GM18907 (cell line): ENCODE data around the gene PRDM16.
"Not testable (repeated sequence)": the region's sequence is repeated elsewhere in the genome, so short reads cannot be mapped to it uniquely, and the experiment has no call there.

Experiments used
- ATAC-seq: cut with Tn5 transposase; IDR thresholded peaks from one replicate; pipeline ENCODE4 v1.9.1; 2021; ENCODE audit warnings: mild to moderate bottlenecking, moderate library complexity; ENCODE audit not compliant: unreplicated experiment

PRDM16 gene

DNA sequence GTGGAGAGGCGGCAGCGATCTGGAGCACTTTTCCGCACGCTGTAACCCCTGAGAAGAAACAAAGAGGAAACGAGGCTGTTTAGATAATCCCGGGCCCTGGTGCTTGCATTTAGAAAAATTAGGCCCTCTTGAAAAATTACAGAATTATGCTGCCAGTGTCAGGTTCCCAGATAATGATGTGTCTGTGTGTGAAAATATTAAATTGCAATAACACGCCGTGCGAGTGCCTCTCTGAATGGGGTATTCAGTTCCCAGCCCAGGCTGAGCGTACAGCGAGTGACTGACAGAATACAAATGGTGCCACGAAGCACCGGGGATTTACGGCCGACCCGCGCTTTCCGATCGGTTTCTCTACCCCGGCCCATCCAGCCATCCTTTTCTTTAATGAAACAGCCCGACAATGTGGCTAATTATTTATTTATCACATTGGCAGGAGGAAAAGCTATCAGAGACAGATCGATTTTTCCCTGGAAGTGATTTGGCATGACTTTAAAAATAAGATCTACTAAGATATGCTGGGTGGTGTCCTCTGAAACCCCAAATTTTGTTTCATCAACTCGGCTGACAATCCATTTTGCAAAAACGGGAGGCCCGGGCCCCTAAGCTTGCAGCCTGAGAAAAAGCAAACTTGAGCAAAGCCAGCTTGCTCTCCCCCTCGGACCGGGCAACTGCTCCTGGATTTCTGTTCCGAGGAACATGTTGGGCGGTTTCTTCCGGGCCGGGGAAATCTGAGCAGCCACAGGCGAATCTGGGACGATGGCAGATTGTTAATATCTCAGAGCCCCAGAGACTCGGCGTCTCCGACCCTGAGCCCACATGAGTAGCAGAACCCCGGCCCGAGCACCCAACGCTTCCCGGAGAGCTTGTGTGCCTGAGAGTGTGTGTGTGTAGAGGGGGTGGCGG is 11.3 kb downstream of the PRDM16 start:
- ATAC-seq, result no peak

DNA sequence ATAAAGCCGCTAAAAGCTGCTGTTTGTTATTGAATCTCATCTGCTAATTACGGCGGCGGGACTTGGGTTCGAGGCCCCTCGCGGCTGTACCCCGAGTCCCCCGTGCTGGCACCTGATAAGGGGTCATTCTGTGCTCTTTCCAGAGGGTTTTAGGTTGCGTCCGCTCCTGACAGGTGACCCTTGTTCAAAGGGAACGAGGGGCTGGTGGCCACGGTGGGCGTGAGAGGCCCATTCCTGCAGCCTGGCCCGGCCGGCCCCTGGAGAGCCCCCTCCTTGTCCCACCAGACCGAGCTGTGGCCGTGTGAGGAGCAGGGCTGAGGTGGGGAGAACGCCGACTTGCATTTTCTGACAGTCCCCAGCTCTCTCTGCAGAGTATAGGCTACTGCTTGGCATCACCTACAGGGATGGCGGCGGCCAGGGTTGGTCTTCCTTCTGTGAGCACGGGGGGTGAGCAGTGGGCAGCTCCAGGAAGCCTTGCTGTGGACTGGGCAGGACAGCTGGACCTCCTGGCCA is 12.2 kb downstream of the PRDM16 start:
- no peak for ATAC-seq

DNA sequence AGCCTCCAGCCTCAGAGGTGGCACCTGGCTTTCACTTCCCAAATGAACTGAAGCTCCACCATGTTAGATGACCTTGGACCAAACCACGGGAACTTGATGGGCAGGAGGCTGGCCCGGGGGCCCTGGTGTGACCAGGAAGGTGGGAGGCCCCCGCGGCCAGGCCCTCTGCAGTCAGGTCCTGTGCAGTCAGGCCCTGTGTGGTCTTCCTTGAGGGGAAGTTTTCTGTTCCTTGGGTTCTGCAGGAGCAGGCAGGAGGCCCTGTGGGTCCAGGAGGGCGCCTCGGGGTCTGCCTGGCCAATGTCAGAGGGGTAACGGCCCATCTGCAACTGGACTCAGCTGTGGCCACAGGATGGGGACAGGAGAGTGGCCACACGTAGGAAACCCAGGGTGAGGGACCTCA is 13.0 kb downstream of the PRDM16 start:
- ATAC-seq, result no peak

DNA sequence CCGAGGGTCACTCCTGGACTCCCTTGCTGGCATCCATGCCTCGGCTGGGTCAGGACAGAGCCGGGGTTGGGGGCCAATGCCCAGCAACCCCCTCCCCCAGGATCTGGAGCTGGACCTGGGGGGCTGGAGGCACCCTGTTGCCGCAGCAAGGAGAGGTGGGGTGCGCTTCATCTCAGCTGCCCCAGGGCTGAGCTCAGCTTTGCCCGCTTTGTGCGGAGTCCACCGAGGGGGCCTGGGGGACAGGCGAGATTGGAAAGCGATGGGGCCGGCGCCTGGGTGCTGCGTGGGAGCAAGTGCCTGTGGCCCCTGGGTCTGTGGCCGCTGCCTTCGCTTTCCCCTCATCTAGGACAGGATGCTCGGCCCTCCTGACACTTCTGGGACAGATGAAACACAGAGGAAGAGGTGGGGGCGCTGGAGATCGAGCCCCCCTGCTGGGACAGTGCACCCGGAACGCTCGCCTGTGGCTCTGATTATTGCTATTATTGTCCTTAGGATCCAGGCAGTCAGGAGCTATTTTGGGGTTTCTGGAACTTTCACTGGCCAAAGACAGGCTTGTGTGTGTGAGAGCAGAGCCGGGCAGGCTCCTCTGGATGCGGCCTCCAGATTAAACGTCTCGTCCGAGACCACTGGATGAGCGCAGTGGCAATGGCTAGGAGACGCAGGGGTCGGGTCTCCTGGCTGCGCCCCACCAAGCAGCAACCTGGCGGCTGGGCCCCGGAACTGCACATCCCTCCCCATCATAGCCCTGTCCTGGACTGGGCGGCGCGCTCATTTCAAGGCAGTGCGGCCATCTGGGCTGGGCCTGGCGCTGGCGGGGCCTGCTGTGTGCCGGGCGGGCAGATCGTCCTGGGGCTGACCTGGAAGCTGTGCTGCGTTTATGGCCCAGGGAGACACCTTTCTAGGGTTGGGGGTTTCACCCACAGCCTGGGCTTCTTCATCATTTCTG is 13.8 kb downstream of the PRDM16 start:
- ATAC-seq, result no peak

DNA sequence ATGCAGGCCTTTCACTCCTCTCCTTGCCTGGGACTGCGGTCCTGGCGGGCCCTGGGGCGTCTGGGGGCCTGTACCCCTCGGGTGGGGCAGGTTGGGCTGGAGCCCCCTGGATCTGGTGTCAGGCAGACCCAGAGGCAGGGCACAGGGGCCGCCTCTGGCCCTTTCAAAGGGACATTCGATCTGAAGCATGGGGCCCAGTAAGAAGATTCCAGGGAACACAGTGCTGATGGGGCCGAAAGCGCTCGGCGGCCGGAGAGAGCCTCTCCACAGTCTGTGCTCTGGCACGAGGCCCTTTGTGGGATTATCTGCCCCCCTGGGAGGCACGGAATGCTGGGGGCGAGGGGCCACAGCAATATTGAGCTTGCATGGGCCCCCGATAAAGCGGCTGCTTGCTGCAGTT is 15.2 kb downstream of the PRDM16 start:
- ATAC-seq, result no peak

DNA sequence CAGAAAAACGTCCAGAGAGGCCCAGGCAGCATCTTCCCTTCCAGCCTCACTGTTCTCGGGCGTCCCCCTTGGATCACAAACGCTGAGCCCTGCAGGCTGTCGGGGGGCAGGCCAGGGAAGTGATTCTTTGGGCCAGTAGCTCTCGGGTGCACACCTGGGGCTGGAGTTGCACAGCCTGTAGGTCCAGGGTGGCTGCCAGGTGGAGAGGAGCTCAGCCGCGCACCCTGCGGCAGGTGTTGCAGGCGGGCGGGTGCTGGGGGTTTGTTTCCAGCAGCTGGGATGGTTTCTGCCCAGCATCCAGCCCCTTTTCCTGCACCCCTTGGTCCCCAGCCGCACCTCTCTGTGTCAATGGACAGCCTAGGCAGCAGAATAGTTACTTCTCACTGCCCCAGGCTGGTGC is 15.7 kb downstream of the PRDM16 start:
- ATAC-seq, result no peak

DNA sequence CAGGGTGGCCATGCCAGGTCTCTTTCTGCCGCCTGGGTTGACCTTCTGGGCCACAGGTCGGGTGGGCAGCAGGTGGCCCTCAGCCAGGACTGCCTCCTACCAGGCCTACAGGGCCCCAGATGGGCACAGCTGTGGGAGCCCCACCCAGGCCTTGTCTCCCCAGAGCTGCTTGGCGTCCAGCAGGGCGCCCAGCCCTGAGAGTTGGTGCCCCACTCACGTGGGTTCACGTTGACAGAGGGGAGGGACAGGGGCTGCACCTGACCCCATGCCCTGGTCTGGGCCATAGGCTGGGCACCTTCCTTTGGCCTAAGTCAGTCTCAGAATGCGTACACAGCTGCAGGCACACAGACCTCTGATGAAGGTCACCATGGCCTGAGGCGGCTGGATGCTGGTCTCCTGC is 16.7 kb downstream of the PRDM16 start:
- ATAC-seq, result no peak

DNA sequence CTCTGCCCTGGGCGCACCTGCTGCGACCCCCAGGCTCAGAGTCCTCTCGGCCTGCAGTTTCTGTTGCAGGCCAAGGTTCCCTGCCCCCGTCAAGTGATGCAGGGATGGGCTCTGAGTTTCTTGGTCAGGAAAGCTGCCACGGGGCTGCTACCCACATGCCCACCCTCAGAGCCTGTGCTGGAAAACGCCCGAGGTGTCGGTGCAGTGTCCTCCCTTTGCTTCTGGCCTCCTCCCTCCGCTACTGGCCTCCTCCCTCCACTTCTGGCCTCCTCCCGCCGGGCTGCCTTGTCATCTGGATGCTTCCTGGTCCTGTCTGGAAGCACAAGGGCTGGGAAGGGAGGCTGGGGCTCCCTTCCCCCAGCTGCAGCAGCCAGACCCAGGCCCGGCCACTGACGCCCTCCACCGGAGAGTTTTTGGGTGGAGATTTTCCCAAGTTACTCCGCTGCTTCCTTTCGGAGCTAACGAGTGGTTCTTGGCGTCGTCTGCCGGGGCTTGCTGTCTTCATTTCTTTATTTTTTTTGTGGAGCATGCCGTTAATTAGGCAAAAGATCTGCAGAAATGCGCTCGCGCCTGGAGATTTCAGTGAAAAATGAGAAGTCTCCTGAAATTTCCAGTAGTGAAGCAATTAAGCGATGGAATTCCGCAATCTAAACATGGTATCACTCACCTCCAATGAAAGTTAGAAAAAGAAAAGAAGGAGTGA is 17.4 kb downstream of the PRDM16 start:
- no peak for ATAC-seq

DNA sequence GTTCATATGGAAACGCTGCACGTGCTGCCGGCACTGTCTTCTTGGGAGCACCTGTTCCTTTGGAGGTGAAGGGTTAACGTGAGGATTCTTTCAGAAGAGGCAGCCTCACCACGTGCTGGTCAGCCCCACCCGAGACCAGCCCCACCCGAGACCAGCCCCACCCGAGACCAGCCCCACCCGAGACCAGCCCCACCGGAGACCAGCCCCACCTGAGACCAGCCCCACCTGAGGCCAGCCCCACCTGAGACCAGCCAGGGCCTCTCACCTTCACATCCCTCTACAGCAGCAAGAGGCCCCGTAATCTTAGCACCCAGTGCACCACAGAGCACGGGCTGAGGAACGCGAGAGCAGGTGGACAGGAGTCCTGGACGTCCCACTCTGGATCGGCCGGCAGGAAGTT is 18.0 kb downstream of the PRDM16 start:
- no peak for ATAC-seq

DNA sequence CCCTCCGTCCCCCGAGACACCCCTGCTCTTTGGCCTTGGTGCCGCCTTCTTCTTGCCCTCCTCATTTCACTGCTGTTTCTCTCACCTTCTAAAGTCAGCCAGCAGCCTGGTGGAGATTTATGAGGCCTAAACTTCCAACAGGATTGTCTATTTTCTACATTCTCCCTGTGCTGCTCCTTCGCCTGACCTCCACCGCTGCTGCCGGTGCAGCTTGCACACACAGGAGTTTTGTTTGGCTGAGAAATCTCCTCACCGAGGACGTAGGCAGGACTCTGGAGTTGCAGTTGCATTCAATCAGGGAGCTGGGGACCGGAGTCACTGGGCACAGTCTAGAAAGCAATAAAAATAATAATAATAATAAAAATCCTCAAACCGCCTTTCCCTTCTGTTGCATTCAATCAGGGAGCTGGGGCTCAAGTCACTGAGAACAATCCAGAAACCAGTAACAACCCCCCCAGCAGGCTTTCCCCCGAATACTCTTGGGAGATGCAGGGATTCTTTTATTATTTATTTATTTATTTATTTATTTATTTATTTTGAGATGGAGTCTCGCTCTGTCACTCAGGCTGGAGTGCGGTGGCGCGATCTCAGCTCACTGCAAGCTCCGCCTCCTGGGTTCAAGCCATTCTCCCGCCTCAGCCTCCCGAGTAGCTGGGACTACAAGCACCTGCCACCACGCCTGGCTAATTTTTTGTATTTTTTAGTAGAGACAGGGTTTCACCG is 19.1 kb downstream of the PRDM16 start:
- ATAC-seq, result not testable (repeated sequence)

DNA sequence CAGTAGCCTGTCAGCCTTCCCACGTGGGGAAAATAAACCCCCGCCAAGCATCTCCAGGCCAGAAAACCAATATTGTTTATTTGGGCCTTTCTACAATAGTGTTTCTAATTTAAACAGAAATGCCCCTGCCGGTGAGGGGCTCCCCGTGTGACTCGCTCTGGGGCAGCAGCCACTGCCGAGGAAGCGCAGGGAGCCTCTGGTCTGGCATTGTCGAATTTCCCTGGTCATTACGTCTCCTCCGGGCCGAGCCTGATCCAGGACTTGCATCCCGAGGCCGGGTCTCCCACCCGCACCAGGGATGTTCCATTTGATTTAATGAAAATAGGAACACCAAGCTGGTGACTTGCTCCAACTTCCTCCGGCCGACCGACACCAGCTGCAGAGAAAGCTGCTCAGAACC is 20.5 kb downstream of the PRDM16 start:
- ATAC-seq, result no peak

DNA sequence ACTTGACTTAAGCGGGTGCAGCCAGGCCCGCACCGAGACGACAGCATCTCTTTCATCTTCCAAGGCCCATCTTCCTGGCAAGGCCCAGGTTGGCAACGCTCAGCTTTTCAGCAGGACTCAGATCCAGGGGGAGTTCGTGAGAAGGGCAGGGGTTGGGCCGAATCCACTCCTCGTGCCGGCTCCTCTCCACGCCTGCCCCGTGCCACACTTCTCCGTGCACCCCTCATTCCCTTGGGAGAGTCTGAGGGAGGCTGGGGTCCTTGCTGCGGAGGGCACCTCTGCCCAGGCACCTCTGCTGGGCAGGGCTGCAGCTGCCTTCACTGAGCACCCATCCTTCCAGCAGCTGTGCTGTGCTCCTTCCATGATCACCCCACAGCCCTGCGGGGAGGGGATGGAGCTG is 22.3 kb downstream of the PRDM16 start:
- ATAC-seq, result no peak

DNA sequence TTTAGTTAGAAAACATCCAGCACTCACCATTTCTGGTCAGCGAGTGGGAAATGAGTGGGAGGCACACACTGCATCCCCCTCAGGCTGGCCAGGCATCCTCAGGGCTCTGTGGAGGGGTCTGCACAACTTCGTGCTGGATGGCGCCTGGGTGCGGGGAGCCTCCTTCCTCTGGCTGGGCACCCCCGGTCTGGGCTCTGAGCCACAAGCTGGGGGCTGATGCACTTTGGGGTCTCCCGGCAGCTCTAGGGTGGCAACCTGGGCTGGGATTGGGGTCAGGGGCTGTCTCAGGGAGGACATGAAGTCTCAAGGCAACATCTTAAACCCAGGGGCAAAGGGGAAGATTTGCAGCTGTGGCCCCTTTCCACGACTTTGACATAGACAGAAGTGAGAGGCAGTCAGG is 23.5 kb downstream of the PRDM16 start:
- ATAC-seq, result no peak

DNA sequence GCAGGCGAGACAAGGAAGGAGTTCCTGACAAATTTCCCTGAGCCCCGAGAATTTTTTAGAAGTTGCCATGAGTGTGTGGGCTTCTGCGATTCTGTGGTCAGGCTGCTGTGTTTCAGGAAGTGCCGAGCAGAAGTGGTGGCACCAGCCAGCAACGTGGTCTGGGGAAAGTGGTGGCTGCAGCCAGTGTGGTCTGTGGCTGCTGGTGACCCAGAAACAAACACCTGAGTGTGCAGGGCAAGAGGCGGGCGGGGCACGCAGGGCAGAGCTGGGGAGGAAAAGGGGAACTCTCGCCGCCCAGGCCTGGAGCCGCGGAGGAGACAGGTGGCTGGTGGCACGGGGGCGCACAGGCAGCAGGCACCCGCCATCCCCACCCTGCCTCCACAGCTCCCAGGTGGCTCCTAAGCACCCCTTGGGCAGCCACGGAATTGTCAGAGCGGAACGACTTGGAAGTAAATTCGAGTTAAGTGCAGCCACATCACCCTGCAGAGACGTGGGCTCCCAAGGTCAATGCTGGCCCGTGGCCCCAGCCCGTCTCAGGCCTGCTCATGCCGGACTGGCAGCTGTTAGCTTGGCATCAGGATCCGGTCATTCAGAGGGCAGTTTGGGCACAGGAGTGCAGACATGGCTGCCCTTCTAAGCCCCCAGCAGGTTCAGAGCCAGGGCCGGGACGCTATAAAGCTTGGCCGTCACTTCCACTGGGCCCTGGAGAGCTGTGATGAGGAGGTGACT is 25.1 kb downstream of the PRDM16 start:
- ATAC-seq, result no peak

DNA sequence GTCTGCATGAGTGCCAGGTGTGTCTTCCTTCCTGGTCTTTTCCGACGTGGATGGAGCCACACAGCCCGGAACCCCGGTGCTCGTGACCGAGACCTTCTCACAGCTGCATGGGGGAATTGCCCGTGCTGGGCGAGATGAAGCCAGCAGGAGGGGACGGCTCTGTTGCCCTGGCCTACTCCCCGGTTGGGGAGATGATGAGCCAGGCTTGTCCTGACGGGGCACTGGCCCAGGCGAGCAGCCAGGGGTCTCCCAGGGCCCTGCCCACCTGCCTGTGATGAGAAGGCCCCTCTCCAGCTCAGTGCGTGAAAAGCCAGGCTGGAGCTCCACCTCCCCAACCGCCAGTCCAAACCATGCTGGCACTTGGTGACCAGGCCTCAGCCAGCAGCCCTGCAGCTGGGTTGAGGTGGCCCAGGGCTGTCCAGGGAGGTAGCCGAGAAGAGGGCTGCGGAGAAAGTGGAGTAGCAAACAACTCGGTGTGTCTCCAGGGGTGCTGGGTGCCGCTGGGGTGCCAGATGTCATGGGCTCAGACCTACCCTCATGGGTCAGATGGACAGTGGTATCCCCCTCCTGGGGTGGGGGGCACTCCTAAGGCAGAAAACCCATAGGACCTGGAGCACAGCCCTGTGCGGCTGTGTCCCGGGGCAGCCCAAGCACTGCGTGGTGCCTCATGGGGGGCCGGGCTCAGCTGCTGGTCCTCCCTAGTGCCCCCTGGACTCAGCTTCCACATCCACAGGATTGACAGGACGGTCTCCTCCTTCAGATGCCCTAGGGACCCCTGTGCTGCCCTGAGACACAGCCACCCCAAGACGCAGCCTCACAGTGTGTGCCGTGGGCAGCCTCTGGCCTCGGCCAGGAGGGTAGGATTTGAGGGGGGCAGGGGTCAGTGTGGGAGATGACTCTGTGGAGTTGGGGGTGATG is 26.1 kb downstream of the PRDM16 start:
- no peak for ATAC-seq

DNA sequence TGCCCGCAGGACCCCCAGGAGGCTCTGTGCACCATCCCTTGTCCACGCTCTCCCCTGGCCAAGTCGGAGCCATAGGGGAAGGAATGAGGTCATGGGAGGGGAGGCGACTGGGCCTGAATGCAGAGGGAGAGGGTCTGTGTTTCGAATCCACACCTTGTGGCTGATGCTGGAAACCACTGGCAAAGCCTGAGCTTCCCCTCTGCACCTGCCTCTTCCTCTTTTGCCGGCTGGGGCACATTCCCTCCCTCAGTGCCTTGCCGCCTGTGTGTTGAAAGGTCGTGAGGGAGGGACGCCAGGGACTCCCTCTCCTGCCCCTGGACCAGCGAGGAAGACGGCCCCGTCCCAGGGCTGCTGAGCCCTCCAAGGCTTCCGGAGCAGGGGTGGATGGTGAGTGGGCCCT is 27.3 kb downstream of the PRDM16 start:
- no peak for ATAC-seq

DNA sequence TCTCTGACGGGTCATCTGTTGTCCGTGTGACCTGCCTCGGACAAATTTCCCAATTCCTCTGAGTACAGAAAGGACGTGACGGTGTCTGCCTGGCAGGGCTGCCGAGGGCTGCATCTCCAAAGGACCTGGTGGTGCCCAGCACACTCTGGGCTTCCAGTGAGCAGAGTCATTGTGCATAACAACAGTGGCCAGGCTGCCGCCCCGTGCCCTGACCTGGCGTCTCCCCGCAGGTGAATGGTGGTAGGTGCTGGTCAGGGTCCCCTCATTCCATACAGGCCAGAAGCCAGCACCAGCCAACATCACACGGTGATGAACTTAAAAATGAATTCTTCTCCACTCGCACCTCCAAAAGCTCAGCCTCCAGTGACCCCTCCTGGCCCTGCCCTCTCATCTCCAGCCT is 28.2 kb downstream of the PRDM16 start:
- no peak for ATAC-seq

DNA sequence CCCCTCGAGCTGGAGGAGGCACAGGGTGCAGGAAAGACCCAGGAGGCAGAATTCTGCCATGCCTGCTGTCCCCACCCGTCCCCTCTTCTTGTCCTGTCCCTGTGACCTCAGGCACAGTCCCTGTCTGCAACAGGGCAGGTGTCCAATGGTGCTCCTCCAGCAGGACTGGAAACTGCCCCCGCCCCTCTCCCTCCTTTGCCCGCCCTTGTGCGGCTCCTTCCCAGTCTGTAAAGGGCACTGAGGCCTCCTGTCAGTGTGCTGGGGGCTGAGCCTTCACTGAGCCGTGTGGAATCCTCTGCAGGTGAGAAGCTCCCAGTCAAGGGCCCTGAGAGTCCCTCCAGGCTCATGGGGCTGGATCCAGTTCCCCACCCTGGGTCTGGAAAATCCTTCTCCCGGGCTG is 28.9 kb downstream of the PRDM16 start:
- ATAC-seq, result no peak

DNA sequence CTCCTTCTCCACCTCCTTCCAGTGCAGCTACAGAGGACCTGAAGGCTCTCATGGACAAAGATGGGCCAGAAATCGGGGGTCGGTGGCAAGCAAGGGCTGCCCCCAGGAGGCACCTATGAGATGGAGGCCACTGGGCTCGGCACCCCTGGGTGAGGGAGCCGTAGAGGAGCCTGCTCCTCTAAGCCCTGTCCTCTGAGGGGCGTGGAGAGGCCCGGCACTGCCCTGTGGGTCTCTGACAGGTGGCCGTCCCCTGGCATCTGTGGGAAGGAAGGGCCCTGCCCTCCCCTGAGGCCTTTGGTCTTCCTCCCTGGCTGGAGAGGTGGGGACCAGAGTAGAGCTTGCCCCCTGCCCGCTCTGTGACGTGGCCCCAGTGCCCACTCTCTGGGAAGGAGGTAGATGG is 30.9 kb downstream of the PRDM16 start:
- ATAC-seq, result no peak
